HG03103 (cell line): ENCODE results near the gene C9orf85.
"Not testable (repeated sequence)": the region's sequence is repeated elsewhere in the genome, so short reads cannot be mapped to it uniquely, and the experiment has no call there.

Experiments used
- ATAC-seq: cut with Tn5 transposase; IDR thresholded peaks from one replicate; pipeline ENCODE4 v1.9.1; 2021; ENCODE audit warnings: low read depth; ENCODE audit not compliant: unreplicated experiment

C9orf85 gene, protein sequence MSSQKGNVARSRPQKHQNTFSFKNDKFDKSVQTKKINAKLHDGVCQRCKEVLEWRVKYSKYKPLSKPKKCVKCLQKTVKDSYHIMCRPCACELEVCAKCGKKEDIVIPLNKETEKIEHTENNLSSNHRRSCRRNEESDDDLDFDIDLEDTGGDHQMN

GRCh38 chr9:71911061-71911907 lies at the start of gene C9orf85, which contains the start of gene ABHD17B:
Gene C9orf85, plus strand, starts transcription at chr9:71911639. Its CDS starts 96 bp downstream, at chr9:71911735.
Gene ABHD17B, minus strand, starts transcription at chr9:71911193. Its CDS starts 36,113 bp downstream, at chr9:71875080.
- peak; percentile 88 for ATAC-seq

DNA sequence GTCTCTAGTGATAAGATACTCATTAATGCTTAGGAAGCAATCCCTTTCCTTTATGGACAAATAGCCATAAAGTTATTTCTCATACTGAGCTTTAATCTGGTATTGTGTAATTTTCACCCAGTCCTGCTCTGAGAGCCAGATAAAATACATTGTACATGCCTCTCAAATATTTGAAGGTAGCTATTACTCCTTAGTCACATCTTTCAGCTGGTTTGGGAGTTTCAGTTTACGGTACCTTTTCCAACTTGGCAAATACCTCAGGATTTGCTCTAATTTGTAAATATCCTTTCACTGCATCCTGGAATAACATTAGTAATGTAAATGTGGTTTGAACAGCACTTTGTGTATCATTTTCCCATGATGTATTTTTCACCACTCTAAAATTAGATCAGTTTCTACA lies 47.8 kb upstream of the C9orf85 start:
- ATAC-seq, result no peak

- ATAC-seq, result no peak
These were observed 36.1 kb upstream of the C9orf85 start for GRCh38 chr9:71875345-71875744.

GRCh38 chr9:71876106-71876505 lies 35.3 kb upstream of the C9orf85 start:
- ATAC-seq, result no peak

DNA sequence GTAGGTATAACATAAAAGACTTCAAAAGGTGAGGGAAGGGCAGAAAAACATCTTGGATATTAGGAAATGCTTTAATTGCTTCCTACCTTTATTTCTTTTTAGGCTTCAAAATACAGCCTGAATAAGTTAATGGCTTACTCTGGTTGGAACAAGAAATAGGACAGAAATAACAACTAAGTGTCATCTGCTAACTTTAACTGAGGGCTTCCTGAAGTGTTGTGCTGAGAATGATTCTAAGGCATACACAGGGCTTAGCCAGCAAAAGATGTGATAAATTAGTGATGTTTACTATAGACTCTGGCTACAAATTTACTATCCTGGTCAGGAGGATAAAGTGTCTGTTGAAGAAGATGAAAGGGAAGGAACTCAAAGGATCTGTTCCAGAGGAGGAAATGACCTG lies 34.6 kb upstream of the C9orf85 start:
- ATAC-seq, result no peak

GRCh38 chr9:71878327-71879274 lies 32.8 kb upstream of the C9orf85 start:
- no peak for ATAC-seq

- ATAC-seq, result no peak
These were observed 31.7 kb upstream of the C9orf85 start for GRCh38 chr9:71879644-71880174.

GRCh38 chr9:71884005-71884404 lies 27.4 kb upstream of the C9orf85 start:
- no peak for ATAC-seq

- ATAC-seq, result no peak
These were observed 26.0 kb upstream of the C9orf85 start for GRCh38 chr9:71885467-71885866.

GRCh38 chr9:71886015-71886414 lies 25.4 kb upstream of the C9orf85 start:
- ATAC-seq, result no peak

- ATAC-seq, result no peak
These were observed 24.9 kb upstream of the C9orf85 start for GRCh38 chr9:71886541-71886940.

GRCh38 chr9:71887362-71887761 lies 24.1 kb upstream of the C9orf85 start:
- no peak for ATAC-seq

DNA sequence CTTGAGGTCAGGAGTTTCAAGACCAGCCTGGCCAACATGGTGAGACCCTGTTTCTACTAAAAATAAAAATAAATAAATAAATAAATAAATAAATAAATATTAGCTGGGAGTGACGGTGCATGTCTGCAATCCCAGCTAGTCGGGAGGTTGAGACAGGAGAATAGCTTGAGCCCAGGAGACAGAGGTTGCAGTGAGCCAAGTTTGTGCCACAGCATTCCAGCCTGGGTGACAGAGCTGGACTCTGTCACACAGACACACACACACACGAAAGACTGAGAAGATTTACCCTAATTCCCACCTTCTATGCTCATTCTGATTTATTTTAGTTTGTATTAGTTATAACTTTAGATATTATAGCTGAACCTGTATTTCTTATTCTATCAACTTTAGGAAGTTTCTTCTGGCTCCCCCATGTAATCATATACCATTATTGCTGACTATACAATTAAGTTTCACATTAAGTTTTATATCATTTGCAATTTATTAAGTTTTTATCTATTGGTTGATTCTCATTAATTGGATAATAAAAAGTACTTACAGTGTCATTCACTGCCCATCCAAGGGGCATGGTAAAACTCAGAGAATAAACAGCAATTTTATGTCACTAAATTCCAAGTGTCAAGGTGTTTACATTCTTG lies 21.3 kb upstream of the C9orf85 start:
- no peak for ATAC-seq

DNA sequence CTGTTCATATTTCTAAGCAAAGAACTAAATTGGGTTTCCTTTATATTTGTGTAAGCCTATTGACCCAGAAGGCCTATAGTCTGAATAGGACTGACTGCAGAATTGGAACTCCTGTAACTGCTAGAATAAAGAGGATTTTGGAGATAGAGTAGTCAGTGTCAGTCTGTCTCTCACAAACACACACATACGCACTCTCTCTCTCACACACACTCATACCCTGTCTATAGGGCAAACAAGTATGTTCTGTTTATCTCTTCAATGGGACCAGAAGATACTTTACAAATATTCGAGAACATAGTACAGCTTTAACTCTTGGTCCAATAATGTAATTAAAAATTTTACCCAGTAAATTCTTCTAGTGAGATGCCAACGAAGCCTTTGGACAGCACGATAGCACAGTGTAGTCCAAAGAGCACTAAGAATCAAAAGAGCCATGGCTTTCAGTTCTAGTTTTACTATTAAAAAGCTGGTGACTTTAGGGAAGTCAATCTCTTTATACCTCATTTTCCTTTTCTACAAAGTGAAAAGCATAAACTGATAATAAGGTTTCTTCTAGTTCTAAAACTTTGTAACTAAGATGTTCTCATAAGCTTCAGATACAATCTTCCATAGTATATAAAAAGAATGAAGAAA lies 19.8 kb upstream of the C9orf85 start:
- no peak for ATAC-seq

- ATAC-seq, result no peak
These were observed 16.3 kb upstream of the C9orf85 start for GRCh38 chr9:71895117-71895516.

DNA sequence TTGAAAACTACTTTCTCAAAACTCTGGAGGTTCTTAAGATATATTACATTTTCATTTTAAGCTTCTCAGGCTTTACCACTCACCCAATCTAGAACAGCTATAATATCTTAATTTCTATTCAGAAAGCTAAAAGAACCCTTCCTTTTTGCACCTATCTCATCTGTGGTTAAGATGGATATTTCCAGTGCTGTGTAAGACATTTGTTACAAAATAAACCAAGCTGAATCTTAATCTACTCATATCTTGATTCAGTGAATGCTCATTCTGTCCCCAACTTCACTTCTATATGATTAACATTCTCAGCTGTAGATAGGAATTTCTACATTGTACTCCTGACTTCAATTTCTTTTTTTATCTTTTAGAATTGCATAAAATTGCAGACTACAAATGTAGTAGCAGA lies 15.5 kb upstream of the C9orf85 start:
- ATAC-seq, result no peak

- no peak for ATAC-seq
These were observed 14.7 kb upstream of the C9orf85 start for GRCh38 chr9:71896761-71897160.

- peak; percentile 50 for ATAC-seq
These were observed 13.9 kb upstream of the C9orf85 start for GRCh38 chr9:71897577-71897976.

- not testable (repeated sequence) for ATAC-seq
These were observed 12.7 kb upstream of the C9orf85 start for GRCh38 chr9:71898756-71899155.
